ENCODE data around the gene TAPT1.
"Not testable (repeated sequence)": the region's sequence is repeated elsewhere in the genome, so short reads cannot be mapped to it uniquely, and the experiment has no call there.

Gene TAPT1

GRCh38 chr4:16176621-16177020 lies 49.6 kb downstream of the TAPT1 start:
- no peak for DNase-seq (ENCODE audit: low read depth in 2 of 2, low spot score in 1 of 2)

GRCh38 chr4:16171831-16172230 lies 54.4 kb downstream of the TAPT1 start:
- DNase-seq (ENCODE audit: low read depth in 2 of 2, low spot score in 1 of 2): no peak

- DNase-seq (ENCODE audit: low read depth in 2 of 2, low spot score in 1 of 2): no peak
Measured at GRCh38 chr4:16169490-16169889, 56.8 kb downstream of the TAPT1 start.

- DNase-seq (ENCODE audit: low read depth in 2 of 2, low spot score in 1 of 2): no peak
Measured at GRCh38 chr4:16168710-16169388, 57.4 kb downstream of the TAPT1 start.

GRCh38 chr4:16168144-16168543 lies 58.1 kb downstream of the TAPT1 start:
- DNase-seq (ENCODE audit: low read depth in 2 of 2, low spot score in 1 of 2): no peak

- DNase-seq (ENCODE audit: low read depth in 2 of 2, low spot score in 1 of 2): no peak
Measured at GRCh38 chr4:16165931-16166330, 60.3 kb downstream of the TAPT1 start.

- DNase-seq (ENCODE audit: low read depth in 2 of 2, low spot score in 1 of 2): no peak
Measured at GRCh38 chr4:16162891-16163290, 63.4 kb downstream of the TAPT1 start.

GRCh38 chr4:16161851-16162408 lies 64.3 kb downstream of the TAPT1 start:
- no peak for DNase-seq (ENCODE audit: low read depth in 2 of 2, low spot score in 1 of 2)

GRCh38 chr4:16160457-16160856 lies 65.8 kb downstream of the TAPT1 start:
- no peak for DNase-seq (ENCODE audit: low read depth in 2 of 2, low spot score in 1 of 2)

GRCh38 chr4:16159286-16159685 lies 67.0 kb downstream of the TAPT1 start:
- no peak for DNase-seq (ENCODE audit: low read depth in 2 of 2, low spot score in 1 of 2)

GRCh38 chr4:16158504-16158852 lies 67.8 kb downstream of the TAPT1 start:
- DNase-seq (ENCODE audit: low read depth in 2 of 2, low spot score in 1 of 2): no peak

GRCh38 chr4:16157609-16158503 lies 68.4 kb downstream of the TAPT1 start:
- no peak for DNase-seq (ENCODE audit: low read depth in 2 of 2, low spot score in 1 of 2)

GRCh38 chr4:16155528-16156169 lies 70.6 kb downstream of the TAPT1 start:
- no peak for DNase-seq (ENCODE audit: low read depth in 2 of 2, low spot score in 1 of 2)

- DNase-seq (ENCODE audit: low read depth in 2 of 2, low spot score in 1 of 2): no peak
Measured at GRCh38 chr4:16154451-16154850, 71.8 kb downstream of the TAPT1 start.

GRCh38 chr4:16150716-16151115 lies 75.6 kb downstream of the TAPT1 start:
- DNase-seq (ENCODE audit: low read depth in 2 of 2, low spot score in 1 of 2): no peak

GRCh38 chr4:16144913-16145312 lies 81.4 kb downstream of the TAPT1 start:
- not testable (repeated sequence) for DNase-seq (ENCODE audit: low read depth in 2 of 2, low spot score in 1 of 2)

GRCh38 chr4:16142598-16143310 lies 83.5 kb downstream of the TAPT1 start:
- DNase-seq (ENCODE audit: low read depth in 2 of 2, low spot score in 1 of 2): no peak

GRCh38 chr4:16140879-16141249 lies 85.4 kb downstream of the TAPT1 start:
- no peak for DNase-seq (ENCODE audit: low read depth in 2 of 2, low spot score in 1 of 2)

- no peak for DNase-seq (ENCODE audit: low read depth in 2 of 2, low spot score in 1 of 2)
Measured at GRCh38 chr4:16140231-16140878, 85.9 kb downstream of the TAPT1 start.

GRCh38 chr4:16139066-16139945 lies 87.0 kb downstream of the TAPT1 start:
- no peak for DNase-seq (ENCODE audit: low read depth in 2 of 2, low spot score in 1 of 2)
